Activated CD8-positive, alpha-beta memory T cell treated with anti-CD3 and anti-CD28 coated beads for 48 hours (primary cell): Measurements from ENCODE around the gene MAD1L1.

Experiments used
- DNase-seq, 3 experiments: peaks; one replicate each; pipeline ENCODE4 v3.0.0-alpha.2; 2020; ENCODE audit warnings: low read depth in 2 of 3, low spot score in 2 of 3

MAD1L1 gene

GRCh38 chr7:2219136-2219535, 13.6 kb downstream of the MAD1L1 start:
- no peak for DNase-seq

- DNase-seq, result no peak
Measured at GRCh38 chr7:2218444-2218785, 14.3 kb downstream of the MAD1L1 start.

- no peak for DNase-seq
Measured at GRCh38 chr7:2217716-2218443, 14.9 kb downstream of the MAD1L1 start.

- DNase-seq, result no peak
Measured at GRCh38 chr7:2217206-2217605, 15.5 kb downstream of the MAD1L1 start.

- no peak for DNase-seq
Measured at GRCh38 chr7:2215851-2216250, 16.9 kb downstream of the MAD1L1 start.

DNA sequence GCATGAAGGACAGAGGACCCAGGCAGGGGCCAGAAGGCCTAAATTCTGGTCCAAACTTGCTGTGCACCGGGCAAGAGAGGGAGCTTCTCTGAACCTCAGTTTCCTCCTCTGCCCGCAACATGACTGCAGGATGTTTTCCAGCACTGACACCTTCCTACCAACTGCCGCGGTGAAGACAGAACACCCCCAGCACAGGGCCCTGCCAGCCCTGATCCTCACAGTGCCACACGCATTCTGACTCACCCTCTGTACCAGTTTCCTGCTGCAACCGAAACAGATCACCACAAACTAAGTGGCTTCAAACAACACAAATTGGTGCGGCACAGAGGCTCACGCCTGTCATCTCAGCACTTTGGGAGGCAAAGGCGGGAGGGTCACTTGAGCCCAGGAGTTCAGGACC, 18.1 kb downstream of the MAD1L1 start:
- DNase-seq, result no peak

DNA sequence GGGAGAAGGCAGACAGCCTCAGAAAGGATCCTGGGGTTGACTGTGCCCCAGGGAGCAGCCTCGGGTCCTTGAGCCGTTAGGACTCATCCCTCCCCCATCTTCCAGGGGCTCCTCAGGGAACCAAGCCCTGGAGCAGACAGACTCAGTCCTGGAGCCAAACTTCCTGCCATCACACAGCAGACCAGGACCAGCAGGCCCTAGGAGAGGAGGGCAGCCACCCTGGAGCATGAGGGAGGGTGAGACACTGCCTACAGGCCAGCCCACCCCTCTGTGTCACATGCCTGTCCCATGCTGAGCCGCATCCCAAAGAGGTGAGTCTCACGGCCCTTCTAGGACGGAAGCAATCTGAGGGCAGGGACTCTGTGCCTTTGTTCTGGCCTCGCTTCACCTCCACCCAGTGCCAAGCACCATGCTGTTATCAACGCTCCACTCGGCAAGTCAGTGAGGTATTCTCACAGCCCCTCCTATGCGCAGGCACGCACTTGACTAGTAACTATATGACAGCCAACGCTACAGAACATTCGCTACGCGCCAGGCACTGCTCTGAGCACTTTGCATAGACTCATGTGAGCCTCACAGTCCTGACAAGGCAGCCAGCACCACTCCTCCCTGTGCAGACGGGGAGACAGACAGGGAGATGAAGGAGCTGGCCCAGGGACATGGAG, 19.1 kb downstream of the MAD1L1 start:
- DNase-seq, result no peak

DNA sequence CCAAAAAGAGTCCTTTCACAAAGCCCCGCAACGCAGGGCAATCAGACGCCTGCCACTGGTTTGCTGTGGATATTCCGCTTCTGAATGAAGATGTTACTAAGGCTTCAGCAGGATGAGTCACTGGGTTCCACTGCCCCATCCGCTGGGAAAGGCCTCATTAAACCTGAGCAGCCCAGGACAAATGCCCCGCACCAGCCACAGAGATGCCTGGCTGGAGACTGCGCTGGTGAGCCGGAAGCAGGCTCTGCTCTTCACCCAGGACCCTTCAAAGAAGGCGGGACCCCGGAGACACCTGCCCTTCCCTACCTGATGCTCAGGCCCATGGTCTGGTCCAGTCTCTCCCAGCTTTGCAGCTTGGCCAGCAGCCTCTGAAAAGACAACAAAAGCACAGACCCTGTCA, 19.8 kb downstream of the MAD1L1 start:
- no peak for DNase-seq

DNA sequence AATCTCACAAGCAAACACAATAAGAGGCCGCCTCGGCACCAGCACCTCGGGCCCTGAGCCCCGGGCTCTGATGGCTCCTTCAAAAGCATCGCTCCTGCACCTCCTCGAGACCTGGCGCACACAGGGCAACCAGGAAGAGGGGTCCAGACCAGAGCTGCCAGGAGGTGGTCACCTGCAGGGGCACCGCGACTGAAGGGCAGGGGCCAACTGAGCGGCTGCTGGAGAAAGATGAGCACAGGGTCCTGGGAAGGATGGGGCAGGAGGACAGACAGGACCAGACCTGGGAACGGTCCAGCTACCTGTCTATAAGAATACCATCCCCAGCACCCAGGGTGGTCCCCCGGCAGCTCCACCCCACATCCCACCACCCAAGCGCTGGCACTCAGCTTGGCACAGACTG, 20.8 kb downstream of the MAD1L1 start:
- DNase-seq, result no peak

- DNase-seq, result no peak
Measured at GRCh38 chr7:2211259-2211880, 21.4 kb downstream of the MAD1L1 start.

DNA sequence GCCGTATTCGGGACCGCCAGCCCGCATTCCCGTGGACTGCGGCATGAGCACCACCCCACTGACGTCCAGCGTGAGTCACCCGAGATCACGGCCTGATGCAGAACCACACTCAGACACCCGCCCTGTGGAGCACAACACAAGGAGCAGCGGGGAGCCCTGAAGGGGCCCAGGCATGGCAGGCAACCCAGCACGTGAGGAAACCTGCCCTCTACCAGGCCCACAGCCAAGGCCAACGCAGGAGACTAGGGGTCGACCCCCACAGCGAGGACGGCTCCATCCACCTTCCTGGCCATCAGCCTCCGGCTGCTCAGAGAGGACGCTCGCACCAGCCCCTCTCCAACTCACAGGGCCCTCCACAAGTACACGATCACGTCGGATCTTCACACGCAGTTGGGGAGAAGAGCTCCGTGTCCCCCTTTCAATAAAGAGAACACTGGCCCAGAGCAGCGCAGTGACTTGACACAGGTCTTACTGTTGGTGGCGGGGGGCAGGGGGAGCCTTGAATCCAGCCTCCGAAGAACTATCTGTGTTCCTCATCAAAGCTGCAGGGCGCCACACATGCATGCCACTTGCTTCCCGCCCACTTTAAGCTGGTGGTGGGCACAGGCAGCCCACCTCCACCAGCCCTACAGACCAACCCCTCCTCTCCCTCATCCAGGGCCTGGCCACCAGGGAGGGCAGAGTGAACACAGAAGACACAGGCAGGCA, 22.0 kb downstream of the MAD1L1 start:
- DNase-seq, result no peak

GRCh38 chr7:2209961-2210323, 22.8 kb downstream of the MAD1L1 start:
- no peak for DNase-seq

DNA sequence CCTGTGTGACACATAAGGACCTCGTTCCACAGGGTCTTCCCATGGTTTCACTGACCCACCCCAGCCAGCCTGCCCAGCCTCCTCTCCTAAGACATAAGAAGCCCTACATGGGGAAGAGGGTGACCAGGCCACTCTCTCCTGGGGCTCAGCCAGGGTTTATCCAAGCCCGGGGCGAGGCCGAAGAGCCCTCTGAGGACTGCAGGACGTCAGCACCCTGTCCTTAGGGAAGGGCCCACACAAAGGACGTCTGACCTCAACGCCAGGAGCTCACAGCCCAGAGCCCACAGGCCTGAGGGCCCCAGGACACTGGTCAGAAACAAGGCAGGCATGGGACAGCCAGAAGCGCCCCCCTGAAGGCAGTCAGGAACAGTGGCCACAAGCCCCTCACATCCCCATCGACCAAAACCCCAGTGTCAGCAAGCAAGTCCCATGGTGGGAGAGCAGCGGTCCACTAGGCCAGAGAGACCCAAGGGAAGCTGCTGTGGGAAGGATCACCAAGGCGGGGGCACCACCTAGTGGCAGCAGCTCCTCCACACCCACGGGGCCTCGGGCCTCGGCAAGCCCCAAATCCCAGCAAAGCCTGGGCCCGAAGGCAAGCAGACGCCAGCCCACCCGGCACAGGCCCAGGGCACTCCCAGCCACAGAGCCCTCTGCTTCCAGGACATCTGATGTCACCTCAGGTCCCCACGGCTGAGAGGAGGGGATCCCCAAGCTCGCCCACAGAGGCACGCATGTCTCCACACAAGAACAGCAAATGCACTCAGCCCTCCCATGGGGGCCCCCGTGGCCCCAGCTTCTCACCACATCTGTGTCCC, 23.4 kb downstream of the MAD1L1 start:
- peak in 1 of 3 experiments; percentile 40 for DNase-seq

- DNase-seq, result no peak
Measured at GRCh38 chr7:2208712-2209111, 24.0 kb downstream of the MAD1L1 start.

DNA sequence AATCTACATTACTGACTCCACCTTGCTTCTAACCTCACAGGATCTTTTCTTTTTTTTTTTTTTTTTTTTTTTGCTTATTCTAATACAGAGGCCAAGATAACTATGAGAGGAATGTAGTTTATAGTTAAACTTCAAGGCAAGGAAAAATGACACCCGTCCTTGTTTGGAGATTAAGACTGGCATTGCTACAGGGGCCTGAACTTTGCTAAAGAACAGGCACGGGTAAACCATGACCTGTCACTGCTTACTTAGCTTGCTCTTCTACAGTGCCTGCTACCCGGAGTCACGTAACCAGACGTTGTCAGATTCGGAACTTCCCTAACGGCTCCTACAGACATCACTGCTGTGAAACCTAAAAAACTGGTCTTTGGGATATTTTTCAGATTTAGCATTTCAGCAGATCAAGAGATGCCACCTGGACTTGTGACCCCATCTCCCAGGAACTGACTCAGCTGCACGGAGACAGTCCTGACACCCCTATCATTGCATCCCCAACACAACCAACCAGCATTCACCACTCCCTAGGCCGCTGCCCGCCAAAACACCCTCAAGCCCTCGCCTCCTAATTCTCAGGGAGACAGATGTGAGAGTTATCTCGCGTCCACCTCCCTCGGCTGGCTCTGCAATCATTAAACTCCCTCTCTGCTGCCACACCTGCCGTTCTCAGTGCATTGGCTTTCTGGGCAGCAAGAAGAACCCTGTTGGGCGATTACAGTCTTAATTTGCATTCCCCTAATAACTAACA, 27.5 kb downstream of the MAD1L1 start:
- no peak for DNase-seq

DNA sequence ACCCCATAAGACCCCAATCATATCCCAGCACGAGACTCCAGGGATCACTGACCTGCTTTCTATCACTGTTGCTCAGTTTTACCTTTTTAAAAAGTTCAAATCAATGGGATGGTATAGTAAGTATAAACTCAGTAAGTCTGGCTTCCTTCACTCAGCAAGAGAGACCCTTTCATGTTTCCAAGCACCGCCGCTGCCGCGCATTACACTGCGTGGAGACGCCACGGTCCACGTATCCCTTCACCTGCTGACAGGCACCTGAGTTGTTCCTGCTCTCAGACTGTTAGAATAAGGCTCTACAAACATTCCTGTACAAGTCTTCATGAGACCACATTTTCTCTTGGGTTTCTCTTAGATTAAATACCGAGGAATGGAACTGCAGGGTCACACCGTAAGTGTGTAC, 28.3 kb downstream of the MAD1L1 start:
- no peak for DNase-seq

DNA sequence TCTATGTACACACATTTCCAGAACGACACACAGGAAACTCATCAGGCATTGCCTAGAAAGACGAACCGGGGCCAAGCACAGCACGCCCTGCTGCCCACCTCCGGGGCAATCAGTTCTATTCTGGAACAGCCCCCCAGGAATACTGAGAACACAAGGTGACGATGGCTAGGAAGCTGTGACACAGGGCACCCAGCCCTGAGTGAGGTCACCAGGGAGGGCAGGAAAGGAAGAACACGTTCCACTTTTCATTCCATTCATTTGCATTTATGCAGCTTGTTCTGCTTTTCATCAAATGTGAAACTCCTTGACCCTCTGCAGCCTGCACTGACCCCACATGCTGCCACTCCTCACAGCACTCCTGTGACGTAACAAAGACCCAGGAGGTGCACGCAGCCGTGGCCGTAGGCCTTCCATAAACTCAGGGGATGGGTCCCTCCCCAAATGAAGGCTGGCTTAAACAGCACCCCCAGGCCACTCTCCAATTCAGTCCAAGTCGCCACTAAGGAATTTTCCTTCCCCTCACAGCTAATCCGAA, 28.9 kb downstream of the MAD1L1 start:
- no peak for DNase-seq

DNA sequence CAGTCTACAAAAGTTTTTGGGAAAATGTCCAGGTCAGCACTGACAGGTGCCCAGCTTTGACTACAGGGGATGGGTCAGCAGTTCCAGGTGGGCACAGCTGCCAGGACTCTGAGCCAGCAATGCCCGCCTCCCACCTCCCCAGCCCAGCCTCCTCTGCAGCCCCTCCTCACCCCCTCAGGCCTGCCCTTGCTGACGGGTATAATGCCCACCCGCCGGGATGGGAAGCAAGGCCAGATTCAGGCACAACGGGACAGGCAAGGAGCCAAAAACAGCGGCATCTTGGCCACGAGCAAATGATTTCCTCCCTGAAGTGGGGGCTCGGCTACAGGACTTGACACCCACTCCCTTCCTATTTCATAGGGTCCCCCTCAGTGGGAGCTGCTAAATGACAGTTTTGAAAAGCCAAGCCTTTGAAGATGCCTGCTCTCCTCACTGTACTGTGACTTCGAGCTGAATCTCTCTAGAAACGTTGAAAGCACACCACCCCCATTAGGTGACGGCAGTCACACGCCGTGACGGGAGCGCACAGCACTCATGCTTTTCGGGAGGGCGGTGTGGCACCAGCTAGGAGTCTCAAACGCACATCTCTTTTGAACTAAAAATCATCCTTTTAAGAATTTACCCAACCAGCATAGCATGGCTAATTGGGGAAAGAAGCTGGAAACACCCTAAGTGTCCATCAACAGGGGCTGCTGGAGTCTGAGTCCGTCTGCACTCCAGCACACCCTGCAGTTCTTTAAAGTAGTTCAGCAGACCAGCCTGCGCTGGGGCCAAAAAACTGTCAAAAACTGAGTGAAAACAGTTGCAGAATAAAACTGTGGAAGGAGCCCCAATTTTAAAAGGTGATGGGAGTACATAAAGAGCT, 29.6 kb downstream of the MAD1L1 start:
- DNase-seq, result no peak

DNA sequence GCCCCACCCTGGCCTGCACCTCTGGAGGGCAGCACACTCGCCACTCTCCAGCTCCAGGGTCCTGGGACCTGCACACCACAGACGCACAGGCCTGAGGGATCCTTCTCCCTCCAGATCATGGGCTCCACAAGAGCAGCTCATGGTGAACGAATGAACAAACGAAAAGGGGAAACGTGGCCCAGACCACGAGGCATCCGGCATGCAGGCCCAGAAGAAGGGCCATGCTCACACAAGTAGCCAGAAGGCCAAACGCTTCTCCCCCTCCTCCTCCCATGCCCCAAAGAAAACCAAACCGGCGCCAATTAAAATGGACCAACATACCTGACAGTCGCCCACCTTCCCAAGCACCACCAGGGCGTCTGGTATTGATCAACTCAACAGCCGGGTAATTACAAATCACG, 30.4 kb downstream of the MAD1L1 start:
- DNase-seq, result no peak
